ENCODE measurements around the gene PEMT. TPM values are rescaled to one million over a fixed set of nuclear protein-coding genes. Genes with fewer than 3 reads are reported as not detected.
A peak's percentile ranks its signal among the peaks of the same experiment; 100 is the strongest.

Gene PEMT
- total and polyA plus RNA-seq, 2 experiments from 2014 or later, result 54.8 to 55.2 TPM

DNA sequence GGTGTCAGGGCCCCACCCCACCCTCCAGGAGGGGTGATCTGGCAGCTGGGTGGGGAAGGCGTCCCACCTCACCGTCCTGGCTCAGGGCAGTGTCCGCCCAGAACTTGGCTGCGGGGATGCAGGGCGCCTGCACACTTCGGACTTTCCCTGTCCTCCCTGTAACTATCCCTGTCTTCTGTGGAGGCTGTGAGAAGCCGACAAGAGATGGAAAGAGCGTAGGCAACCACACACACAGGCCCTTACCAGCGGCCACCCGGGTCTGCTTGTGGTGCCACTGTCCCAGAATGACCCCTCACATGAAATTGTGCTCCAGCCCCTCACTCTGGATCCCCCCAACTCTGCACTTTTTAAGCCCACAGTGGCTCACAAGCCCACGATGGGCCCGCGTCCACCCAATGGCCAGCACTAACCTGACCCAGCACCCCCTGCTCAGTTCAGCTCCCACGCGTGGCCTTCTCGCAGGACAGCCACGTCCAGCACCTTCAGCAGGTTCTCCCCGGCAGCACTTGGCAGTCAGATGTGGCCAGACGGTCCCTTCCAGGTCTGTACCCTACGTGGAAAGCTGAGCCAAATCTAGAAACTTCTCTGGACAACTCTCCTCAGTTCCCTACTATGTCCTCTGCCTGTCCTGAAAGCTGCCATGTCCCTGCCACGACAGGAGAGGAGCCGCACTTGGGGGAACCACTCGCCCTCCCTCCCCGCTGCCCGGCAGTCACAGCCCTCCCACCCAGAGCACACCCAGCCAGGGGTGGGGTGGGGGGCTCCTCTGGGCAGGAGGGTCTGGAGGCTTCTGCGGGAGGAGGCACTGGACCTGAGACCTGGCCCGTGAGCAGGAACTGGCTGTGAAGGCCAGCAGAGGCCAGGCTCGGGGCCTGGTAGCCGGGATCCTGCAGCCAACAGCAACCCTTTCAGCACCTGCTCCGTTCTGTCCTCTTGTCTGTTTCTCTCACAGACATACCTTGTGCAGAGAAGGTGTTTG lies 38.0 kb downstream of the PEMT start:
- no peak overlapping the region for H3K4me3 ChIP-seq
- no peaks in the 10 kb centered on the region for H3K36me3 ChIP-seq (ENCODE audit: insufficient read depth)
- H3K36me3 Mint-ChIP-seq (ENCODE audit: low read depth), result no peaks in the 10 kb centered on the region
- H3K27me3 Mint-ChIP-seq (ENCODE audit: insufficient read depth, low read depth, poor library complexity), result peaks cover 9% of the 10 kb centered on the region
- no peaks in the 10 kb centered on the region for H3K27me3 ChIP-seq (ENCODE audit: insufficient read depth)
- no peaks in the 10 kb centered on the region for H3K9me3 Mint-ChIP-seq
- no peaks in the 10 kb centered on the region for H3K79me2 ChIP-seq (replicated peaks; ENCODE audit: insufficient read depth)
- peaks cover 4% of the 10 kb centered on the region; the same call in 1 of the 3 replicates for H3K4me1 Mint-ChIP-seq
- H3K27ac ChIP-seq (ENCODE audit: low read depth), result no peak overlapping the region
- ATAC-seq (no peak), DNase-seq (ENCODE audit: low spot score) (no peak)
- no peaks in the 10 kb centered on the region for H3K9me2 ChIP-seq (ENCODE audit: insufficient read depth)
- H3K4me1 ChIP-seq (ENCODE audit: insufficient read depth), result no peaks in the 10 kb centered on the region
- no peaks in the 10 kb centered on the region for H3F3A ChIP-seq (replicated peaks; ENCODE audit: low read depth)
- H3K4me2 ChIP-seq, result no peak overlapping the region
- H3K4me3 Mint-ChIP-seq, result no peak overlapping the region
- H4K20me1 ChIP-seq (replicated peaks; ENCODE audit: insufficient read depth), result no peaks in the 10 kb centered on the region; the same call in 1 of the 2 replicates
- H3K27ac Mint-ChIP-seq, result peak overlapping the region; percentile 82; the same call in 1 of the 2 replicates
- no peak overlapping the region for H2AFZ ChIP-seq
- no peak for TF ChIP-seq JUNB (IDR thresholded peaks at IDR 0.05; ENCODE audit: unreplicated experiment)
- no peak for TF ChIP-seq EZH2 (IDR thresholded peaks at IDR 0.05; ENCODE audit: low read depth, unreplicated experiment)
- TF ChIP-seq, protein P1, sequence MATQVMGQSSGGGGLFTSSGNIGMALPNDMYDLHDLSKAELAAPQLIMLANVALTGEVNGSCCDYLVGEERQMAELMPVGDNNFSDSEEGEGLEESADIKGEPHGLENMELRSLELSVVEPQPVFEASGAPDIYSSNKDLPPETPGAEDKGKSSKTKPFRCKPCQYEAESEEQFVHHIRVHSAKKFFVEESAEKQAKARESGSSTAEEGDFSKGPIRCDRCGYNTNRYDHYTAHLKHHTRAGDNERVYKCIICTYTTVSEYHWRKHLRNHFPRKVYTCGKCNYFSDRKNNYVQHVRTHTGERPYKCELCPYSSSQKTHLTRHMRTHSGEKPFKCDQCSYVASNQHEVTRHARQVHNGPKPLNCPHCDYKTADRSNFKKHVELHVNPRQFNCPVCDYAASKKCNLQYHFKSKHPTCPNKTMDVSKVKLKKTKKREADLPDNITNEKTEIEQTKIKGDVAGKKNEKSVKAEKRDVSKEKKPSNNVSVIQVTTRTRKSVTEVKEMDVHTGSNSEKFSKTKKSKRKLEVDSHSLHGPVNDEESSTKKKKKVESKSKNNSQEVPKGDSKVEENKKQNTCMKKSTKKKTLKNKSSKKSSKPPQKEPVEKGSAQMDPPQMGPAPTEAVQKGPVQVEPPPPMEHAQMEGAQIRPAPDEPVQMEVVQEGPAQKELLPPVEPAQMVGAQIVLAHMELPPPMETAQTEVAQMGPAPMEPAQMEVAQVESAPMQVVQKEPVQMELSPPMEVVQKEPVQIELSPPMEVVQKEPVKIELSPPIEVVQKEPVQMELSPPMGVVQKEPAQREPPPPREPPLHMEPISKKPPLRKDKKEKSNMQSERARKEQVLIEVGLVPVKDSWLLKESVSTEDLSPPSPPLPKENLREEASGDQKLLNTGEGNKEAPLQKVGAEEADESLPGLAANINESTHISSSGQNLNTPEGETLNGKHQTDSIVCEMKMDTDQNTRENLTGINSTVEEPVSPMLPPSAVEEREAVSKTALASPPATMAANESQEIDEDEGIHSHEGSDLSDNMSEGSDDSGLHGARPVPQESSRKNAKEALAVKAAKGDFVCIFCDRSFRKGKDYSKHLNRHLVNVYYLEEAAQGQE (IDR thresholded peaks at IDR 0.05; ENCODE audit: unreplicated experiment), result no peak
- TF ChIP-seq, protein P2, sequence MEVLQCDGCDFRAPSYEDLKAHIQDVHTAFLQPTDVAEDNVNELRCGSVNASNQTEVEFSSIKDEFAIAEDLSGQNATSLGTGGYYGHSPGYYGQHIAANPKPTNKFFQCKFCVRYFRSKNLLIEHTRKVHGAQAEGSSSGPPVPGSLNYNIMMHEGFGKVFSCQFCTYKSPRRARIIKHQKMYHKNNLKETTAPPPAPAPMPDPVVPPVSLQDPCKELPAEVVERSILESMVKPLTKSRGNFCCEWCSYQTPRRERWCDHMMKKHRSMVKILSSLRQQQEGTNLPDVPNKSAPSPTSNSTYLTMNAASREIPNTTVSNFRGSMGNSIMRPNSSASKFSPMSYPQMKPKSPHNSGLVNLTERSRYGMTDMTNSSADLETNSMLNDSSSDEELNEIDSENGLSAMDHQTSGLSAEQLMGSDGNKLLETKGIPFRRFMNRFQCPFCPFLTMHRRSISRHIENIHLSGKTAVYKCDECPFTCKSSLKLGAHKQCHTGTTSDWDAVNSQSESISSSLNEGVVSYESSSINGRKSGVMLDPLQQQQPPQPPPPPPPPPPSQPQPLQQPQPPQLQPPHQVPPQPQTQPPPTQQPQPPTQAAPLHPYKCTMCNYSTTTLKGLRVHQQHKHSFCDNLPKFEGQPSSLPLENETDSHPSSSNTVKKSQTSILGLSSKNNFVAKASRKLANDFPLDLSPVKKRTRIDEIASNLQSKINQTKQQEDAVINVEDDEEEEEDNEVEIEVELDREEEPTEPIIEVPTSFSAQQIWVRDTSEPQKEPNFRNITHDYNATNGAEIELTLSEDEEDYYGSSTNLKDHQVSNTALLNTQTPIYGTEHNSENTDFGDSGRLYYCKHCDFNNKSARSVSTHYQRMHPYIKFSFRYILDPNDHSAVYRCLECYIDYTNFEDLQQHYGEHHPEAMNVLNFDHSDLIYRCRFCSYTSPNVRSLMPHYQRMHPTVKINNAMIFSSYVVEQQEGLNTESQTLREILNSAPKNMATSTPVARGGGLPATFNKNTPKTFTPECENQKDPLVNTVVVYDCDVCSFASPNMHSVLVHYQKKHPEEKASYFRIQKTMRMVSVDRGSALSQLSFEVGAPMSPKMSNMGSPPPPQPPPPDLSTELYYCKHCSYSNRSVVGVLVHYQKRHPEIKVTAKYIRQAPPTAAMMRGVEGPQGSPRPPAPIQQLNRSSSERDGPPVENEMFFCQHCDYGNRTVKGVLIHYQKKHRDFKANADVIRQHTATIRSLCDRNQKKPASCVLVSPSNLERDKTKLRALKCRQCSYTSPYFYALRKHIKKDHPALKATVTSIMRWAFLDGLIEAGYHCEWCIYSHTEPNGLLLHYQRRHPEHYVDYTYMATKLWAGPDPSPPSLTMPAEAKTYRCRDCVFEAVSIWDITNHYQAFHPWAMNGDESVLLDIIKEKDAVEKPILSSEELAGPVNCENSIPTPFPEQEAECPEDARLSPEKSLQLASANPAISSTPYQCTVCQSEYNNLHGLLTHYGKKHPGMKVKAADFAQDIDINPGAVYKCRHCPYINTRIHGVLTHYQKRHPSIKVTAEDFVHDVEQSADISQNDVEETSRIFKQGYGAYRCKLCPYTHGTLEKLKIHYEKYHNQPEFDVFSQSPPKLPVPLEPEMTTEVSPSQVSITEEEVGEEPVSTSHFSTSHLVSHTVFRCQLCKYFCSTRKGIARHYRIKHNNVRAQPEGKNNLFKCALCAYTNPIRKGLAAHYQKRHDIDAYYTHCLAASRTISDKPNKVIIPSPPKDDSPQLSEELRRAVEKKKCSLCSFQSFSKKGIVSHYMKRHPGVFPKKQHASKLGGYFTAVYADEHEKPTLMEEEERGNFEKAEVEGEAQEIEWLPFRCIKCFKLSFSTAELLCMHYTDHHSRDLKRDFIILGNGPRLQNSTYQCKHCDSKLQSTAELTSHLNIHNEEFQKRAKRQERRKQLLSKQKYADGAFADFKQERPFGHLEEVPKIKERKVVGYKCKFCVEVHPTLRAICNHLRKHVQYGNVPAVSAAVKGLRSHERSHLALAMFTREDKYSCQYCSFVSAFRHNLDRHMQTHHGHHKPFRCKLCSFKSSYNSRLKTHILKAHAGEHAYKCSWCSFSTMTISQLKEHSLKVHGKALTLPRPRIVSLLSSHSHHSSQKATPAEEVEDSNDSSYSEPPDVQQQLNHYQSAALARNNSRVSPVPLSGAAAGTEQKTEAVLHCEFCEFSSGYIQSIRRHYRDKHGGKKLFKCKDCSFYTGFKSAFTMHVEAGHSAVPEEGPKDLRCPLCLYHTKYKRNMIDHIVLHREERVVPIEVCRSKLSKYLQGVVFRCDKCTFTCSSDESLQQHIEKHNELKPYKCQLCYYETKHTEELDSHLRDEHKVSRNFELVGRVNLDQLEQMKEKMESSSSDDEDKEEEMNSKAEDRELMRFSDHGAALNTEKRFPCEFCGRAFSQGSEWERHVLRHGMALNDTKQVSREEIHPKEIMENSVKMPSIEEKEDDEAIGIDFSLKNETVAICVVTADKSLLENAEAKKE (CRISPR knock-in tag; IDR thresholded peaks at IDR 0.05), result no peak
- TF ChIP-seq NANOG (IDR thresholded peaks at IDR 0.05; ENCODE audit: borderline replicate concordance), result no peak
- TF ChIP-seq, protein P3, sequence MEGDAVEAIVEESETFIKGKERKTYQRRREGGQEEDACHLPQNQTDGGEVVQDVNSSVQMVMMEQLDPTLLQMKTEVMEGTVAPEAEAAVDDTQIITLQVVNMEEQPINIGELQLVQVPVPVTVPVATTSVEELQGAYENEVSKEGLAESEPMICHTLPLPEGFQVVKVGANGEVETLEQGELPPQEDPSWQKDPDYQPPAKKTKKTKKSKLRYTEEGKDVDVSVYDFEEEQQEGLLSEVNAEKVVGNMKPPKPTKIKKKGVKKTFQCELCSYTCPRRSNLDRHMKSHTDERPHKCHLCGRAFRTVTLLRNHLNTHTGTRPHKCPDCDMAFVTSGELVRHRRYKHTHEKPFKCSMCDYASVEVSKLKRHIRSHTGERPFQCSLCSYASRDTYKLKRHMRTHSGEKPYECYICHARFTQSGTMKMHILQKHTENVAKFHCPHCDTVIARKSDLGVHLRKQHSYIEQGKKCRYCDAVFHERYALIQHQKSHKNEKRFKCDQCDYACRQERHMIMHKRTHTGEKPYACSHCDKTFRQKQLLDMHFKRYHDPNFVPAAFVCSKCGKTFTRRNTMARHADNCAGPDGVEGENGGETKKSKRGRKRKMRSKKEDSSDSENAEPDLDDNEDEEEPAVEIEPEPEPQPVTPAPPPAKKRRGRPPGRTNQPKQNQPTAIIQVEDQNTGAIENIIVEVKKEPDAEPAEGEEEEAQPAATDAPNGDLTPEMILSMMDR (conservative IDR thresholded peaks at IDR 0.05; ENCODE audit: low read depth in 2 of 2), result no peak
- no peak for TF ChIP-seq ZNF331 (CRISPR knock-in tag; IDR thresholded peaks at IDR 0.05; ENCODE audit: low read depth)
- TF ChIP-seq ZNF114 (CRISPR knock-in tag; IDR thresholded peaks at IDR 0.05), result no peak
- TF ChIP-seq EZH2phosphoT487 (IDR thresholded peaks at IDR 0.05; ENCODE audit: unreplicated experiment), result no peak
- no peak for TF ChIP-seq STAT1 (IDR thresholded peaks at IDR 0.05; ENCODE audit: unreplicated experiment)
- TF ChIP-seq, protein P4, sequence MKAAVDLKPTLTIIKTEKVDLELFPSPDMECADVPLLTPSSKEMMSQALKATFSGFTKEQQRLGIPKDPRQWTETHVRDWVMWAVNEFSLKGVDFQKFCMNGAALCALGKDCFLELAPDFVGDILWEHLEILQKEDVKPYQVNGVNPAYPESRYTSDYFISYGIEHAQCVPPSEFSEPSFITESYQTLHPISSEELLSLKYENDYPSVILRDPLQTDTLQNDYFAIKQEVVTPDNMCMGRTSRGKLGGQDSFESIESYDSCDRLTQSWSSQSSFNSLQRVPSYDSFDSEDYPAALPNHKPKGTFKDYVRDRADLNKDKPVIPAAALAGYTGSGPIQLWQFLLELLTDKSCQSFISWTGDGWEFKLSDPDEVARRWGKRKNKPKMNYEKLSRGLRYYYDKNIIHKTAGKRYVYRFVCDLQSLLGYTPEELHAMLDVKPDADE (IDR thresholded peaks at IDR 0.05), result no peak
- no peak for TF ChIP-seq POLR2AphosphoS5 (IDR thresholded peaks at IDR 0.05; ENCODE audit: low read depth)
- TF ChIP-seq CREB1 (CRISPR knock-in tag; IDR thresholded peaks at IDR 0.05; ENCODE audit: low read depth), result no peak
